ENCODE data around the gene HOMER2.

HOMER2 gene

DNA sequence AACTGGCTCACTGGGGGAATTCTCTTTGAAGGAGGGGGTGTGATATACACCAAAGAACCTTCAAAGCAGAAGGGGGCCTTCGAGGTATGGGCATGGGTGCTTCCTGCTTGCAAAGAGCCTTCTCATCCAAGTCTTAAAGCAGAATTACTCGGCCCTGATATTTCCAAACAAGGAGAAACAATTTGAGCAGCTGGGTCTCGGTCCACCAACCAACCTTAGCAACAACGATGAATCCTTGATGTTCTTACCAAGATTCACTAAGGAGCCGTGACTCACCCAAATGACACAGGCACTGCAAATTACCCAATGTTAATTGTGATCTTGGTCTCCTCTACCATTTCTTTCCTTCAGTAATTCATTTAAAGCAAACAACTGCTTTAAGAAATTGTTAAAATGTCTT is 7.7 kb downstream of the HOMER2 start:
- no peak for DNase-seq (ENCODE audit: low read depth in 1 of 2, low spot score in 1 of 2)
- TF ChIP-seq POLR2AphosphoS5 (IDR thresholded peaks at IDR 0.05; ENCODE audit: low read depth) = no peak
- TF ChIP-seq SPI1 (IDR thresholded peaks at IDR 0.05; ENCODE audit: borderline replicate concordance, low read depth) = no peak
- TF ChIP-seq, protein P1, sequence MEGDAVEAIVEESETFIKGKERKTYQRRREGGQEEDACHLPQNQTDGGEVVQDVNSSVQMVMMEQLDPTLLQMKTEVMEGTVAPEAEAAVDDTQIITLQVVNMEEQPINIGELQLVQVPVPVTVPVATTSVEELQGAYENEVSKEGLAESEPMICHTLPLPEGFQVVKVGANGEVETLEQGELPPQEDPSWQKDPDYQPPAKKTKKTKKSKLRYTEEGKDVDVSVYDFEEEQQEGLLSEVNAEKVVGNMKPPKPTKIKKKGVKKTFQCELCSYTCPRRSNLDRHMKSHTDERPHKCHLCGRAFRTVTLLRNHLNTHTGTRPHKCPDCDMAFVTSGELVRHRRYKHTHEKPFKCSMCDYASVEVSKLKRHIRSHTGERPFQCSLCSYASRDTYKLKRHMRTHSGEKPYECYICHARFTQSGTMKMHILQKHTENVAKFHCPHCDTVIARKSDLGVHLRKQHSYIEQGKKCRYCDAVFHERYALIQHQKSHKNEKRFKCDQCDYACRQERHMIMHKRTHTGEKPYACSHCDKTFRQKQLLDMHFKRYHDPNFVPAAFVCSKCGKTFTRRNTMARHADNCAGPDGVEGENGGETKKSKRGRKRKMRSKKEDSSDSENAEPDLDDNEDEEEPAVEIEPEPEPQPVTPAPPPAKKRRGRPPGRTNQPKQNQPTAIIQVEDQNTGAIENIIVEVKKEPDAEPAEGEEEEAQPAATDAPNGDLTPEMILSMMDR (IDR thresholded peaks at IDR 0.05; ENCODE audit: insufficient read depth, low read length) = no peak
- no peak for TF ChIP-seq GABPA (IDR thresholded peaks at IDR 0.05; ENCODE audit: low read depth)
- TF ChIP-seq REST (IDR thresholded peaks at IDR 0.05; ENCODE audit: insufficient replicate concordance, low read depth) = no peak
- Histone ChIP-seq H3K27me3 (ENCODE audit: insufficient read depth, poor library complexity, severe bottlenecking) (peaks cover 2% of the 10 kb centered on the region), H3K27ac (replicated peaks) (no peak overlapping the region), H3K4me3 (replicated peaks; ENCODE audit: insufficient read depth, low read length) (no peak overlapping the region)

- H3K27me3 ChIP-seq (ENCODE audit: insufficient read depth, poor library complexity, severe bottlenecking) = peaks cover 2% of the 10 kb centered on the region
- H3K27ac ChIP-seq (replicated peaks) = no peak overlapping the region
- DNase-seq (ENCODE audit: low read depth in 1 of 2, low spot score in 1 of 2) = no peak
- no peak for TF ChIP-seq POLR2AphosphoS5 (IDR thresholded peaks at IDR 0.05; ENCODE audit: low read depth)
- TF ChIP-seq REST (IDR thresholded peaks at IDR 0.05; ENCODE audit: insufficient replicate concordance, low read depth) = no peak
- TF ChIP-seq, protein P1 (IDR thresholded peaks at IDR 0.05; ENCODE audit: insufficient read depth, low read length) = no peak
- no peak for TF ChIP-seq GABPA (IDR thresholded peaks at IDR 0.05; ENCODE audit: low read depth)
- no peak for TF ChIP-seq SPI1 (IDR thresholded peaks at IDR 0.05; ENCODE audit: borderline replicate concordance, low read depth)
- H3K4me3 ChIP-seq (replicated peaks; ENCODE audit: insufficient read depth, low read length) = no peak overlapping the region
Measured at GRCh38 chr15:82944056-82944455, 8.5 kb downstream of the HOMER2 start.

- no peak overlapping the region for H3K4me3 ChIP-seq (replicated peaks; ENCODE audit: insufficient read depth, low read length)
- peaks cover 2% of the 10 kb centered on the region for H3K27me3 ChIP-seq (ENCODE audit: insufficient read depth, poor library complexity, severe bottlenecking)
- no peak for DNase-seq (ENCODE audit: low read depth in 1 of 2, low spot score in 1 of 2)
- no peak for TF ChIP-seq POLR2AphosphoS5 (IDR thresholded peaks at IDR 0.05; ENCODE audit: low read depth)
- no peak for TF ChIP-seq SPI1 (IDR thresholded peaks at IDR 0.05; ENCODE audit: borderline replicate concordance, low read depth)
- TF ChIP-seq, protein P1 (IDR thresholded peaks at IDR 0.05; ENCODE audit: insufficient read depth, low read length) = no peak
- TF ChIP-seq GABPA (IDR thresholded peaks at IDR 0.05; ENCODE audit: low read depth) = no peak
- TF ChIP-seq REST (IDR thresholded peaks at IDR 0.05; ENCODE audit: insufficient replicate concordance, low read depth) = no peak
- no peak overlapping the region for H3K27ac ChIP-seq (replicated peaks)
Measured at GRCh38 chr15:82943176-82943575, 9.3 kb downstream of the HOMER2 start.

Measured in HL-60 (cell line).